HG02885 (cell line): ENCODE data around the gene IL6R.
"Not testable (repeated sequence)": the region's sequence is repeated elsewhere in the genome, so short reads cannot be mapped to it uniquely, and the experiment has no call there.

ENCODE experiments used
- ATAC-seq: cut with Tn5 transposase; IDR thresholded peaks from one replicate; pipeline ENCODE4 v1.9.1; 2021; ENCODE audit warnings: mild to moderate bottlenecking; ENCODE audit not compliant: unreplicated experiment, poor library complexity

IL6R gene

GRCh38 chr1:154404984-154405746, at the start of gene IL6R:
TSS of gene IL6R (plus strand) at chr1:154405343. CDS start at chr1:154405630, 287 bp downstream.
- ATAC-seq: peak; percentile 44

DNA sequence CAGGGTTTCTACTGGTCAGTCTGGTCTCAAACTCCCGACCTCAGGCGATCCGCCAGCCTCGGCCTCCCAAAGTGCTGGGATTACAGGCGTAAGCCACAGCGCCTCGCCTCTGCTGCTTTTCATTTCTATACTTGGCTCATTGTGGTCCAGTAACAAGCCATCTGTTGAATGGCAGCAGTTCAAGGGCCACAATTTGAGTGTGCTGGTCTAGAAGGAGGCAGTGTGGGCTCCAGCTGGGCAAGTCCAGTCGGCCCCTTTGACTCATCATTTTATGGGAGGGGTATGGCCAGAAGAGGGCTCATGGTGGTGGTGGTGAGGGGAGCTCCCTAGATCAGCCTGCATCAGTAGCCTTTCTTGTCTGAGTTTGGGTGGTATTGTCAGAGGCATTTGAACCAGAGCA, 46.6 kb upstream of the IL6R start:
- no peak for ATAC-seq

- ATAC-seq: no peak
These were observed 44.9 kb upstream of the IL6R start for GRCh38 chr1:154360288-154360687.

DNA sequence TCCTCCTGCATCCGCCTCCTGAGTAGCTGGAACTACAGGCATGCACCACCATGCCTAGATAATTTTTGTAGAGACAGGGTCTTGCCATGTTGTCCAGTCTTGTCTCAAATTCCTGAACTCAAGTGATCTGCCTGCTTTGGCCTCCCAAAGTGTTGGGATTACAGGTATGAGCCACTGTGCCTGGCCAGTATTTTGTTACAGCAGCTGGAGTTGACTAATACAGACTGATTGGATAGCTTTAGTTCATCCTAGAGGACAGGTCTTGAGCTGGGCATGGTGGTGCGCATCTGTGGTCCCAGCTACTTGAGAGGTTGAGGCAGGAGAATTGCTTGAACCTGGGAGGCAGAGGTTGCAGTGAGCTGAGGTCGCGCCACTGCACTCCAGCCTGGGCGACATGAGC, 44.3 kb upstream of the IL6R start:
- not testable (repeated sequence) for ATAC-seq

DNA sequence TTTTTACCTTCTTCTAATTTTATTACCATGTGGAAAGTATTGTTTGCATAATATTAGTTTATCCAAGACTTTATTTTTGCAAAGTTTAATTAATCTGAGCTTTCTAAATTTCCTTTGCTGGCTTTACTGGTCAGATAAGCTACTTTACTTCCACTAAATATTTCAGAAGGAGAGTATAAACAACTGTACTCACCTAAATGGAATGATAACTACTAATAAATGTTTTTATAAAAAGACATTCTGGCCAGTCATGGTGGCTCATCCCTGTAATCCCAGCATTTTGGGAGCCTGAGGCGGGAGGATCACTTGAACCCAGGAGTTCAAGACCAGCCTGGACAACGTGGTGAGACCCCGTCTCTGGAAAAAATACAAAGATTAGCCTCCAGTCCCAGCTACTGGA, 43.8 kb upstream of the IL6R start:
- no peak for ATAC-seq

- ATAC-seq: no peak
These were observed 33.7 kb upstream of the IL6R start for GRCh38 chr1:154371436-154371835.

DNA sequence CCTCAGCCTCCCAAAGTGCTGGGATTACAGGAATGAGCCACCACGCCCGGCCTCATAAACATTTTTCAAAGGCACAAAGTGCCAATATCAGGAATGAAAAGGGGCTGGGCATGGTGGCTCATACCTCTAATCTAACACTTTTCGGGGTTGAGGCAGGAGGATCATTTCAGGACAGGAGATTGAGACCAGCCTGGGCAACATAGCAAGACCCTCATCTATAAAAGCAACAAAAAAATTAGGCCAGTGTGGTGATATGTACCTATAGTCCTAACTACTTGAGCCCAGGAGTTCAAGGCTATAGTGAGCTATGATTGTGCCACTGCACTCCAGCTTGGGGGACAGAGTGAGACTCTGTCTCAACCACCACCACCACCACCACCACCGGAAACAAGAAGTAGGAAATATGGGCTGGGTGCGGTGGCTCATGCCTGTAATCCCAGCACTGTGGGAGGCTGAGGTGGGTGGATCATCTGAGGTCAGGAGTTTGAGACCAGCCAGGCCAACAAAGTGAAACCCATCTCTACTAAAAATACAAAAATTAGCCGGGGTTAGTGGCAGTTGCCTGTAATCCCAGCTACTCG, 31.3 kb upstream of the IL6R start:
- ATAC-seq: not testable (repeated sequence)

- ATAC-seq: no peak
These were observed 25.8 kb upstream of the IL6R start for GRCh38 chr1:154379301-154379700.

DNA sequence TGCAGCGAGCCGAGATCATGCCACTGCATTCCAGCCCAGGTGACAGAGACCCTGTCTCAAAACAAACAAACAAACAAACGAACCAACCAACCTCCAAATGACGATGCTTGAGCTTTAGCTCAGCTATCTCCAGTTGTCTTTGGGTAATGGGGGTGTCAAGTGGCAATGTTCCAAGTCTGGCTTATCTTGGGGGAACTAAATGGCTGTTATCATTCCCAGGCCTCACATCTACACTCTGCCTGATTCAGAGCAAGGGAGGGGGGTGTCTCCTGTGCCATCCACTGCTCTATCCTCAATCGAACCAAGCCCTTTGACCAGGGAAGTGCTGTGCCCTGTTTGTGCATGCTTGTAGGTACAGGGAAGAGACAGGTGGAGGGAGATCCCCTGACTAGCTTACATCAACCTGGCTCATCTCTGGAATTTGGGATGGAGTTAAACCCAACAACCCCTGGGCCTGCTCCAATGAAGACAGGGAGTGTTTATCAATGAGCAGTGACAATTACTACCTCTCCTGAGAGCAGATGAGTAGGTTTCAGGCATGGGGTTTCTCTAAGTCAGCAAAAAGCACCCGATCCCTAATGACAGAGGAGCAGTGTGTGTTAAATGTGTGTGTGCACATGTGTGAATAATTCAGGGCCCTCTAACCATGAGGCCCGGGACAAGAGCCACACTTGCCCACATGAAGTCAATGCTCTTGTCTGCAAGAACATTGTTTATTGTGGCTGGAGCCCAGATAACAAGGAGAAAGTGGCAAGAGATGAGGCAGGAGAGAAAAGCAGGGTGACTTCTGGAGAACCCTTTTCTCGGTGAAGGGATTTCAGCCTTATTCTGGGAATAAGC, 20.3 kb upstream of the IL6R start:
- ATAC-seq: no peak

DNA sequence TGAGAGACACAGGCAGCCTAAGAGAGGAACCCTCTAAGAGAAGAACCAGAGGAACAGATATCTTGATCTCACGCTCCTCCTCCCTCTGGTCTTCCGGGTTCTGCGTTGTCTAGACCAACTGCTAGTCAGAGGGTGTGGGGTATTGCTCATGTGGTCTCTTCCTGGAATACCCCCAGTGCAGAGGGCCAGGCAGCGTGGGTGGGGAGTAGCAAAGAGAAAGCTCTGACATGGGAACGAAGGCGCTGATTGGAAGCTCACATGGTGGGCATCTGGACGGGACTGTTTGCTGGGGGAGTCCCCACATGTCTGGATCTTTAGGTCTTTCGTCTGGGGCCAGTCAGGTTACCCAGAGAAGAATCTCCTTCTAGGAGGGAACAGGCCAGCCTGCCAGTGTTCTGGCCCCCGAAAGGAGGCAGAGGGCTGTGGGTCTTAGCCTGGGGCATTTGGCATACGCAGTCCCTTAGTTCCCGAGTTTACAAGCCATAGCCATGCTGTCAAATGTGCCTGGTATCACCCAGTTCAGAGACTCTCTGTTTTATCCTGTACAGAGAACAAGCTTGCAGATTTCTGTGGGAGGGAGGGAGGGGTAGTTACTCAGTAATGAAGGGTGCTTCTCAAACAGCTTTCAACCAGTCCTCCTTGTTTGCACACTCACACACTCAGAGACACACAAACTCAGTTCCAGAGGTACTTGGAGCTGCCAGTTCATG, 18.3 kb upstream of the IL6R start:
- ATAC-seq: peak; percentile 49

DNA sequence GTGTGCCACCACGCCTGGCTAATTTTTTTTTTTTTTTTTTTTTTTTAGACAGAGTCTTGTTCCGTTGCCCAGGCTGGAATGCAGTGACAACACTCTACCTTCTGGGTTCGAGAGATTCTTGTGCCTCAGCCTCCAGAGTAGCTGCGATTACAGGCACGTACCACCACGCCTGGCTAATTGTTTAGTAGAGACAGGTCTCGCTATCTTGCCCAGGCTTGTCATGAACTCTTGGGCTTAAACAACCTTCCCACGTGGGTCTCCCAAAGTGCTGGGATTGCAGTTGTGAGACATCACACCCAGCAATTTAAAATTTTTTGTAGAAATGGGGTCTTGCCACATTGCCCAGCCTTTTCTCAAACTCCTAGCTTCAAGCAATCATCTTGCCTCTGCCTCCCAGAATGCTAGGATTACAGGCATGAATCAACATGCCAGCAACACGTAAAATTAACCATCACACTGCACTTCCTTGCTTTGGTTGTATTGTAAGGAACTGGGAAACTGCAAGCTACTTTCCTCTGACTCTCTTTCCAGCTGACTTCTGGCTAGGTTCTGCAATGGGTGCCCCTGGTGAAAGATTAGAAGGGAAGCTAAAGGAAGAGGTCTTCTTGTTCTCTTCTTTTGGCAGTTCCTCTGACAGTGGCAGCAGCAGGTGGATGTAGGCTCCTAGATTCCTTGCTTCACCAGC, 13.9 kb upstream of the IL6R start:
- no peak for ATAC-seq

GRCh38 chr1:154398141-154398540, 7.0 kb upstream of the IL6R start:
- no peak for ATAC-seq

DNA sequence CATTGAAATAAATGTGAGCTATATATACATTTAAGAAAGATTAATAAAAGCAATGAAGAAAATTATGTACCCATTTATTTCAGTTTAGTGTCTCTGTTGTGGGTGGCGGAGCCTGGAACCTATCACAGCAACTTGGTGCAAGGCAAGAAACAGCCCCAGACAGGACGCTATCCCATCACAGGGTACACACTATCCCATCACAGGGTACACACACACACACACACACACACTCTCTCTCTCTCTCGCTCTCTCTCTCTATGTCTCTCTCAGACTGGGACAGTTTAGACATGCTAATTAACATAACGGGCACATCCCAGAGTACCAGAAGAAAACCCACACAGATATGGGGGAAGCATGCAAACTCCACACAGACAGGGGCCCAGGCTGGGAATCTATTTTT, 6.5 kb upstream of the IL6R start:
- no peak for ATAC-seq

DNA sequence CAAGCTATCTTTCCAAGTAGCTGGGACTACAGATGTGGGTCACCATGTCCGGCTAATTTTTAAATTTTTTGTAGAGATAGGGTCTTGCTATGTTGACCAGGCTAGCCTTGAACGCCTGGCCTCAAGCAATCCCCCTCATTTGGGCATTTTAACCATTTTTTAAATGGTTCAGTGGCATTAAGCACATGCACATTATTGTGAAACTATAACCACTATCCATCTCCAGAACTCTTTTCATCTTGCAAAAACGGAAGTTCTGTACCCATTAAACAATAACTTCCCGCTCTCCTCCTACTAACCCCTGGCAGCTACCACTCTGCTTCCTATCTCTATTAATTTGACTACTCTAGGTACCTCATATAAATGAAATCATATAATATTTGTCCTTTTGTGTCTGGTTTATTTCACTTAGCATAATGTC, 4.8 kb upstream of the IL6R start:
- no peak for ATAC-seq

DNA sequence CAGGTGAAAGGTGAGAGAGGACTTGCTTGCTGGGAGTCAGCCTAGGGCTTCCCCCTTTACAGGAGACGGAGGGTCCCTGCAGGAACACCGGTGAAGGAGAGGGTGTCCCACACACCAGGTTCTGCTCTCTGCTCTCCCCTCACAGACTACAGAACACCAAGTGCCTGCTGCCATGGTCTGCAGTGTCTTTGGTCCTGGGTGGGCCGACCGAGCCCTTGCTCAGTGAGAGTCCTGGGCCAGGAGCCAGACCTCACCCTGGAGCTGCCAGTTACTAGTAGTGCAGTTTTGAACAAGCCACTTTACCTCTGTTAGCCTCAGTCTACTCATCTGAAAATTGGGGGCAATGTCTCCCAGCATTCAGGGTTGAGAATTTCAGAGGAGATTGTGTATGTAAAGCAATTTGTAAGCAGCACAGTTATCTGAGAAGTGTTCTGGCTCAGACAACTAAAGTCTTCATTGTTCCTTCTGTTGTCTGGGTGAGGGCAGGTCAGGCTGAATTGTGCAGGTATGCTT, 2.7 kb upstream of the IL6R start:
- ATAC-seq: no peak

GRCh38 chr1:154403261-154403943, 1.7 kb upstream of the IL6R start:
- ATAC-seq: no peak

- ATAC-seq: no peak
These were observed 1.2 kb upstream of the IL6R start for GRCh38 chr1:154403983-154404382.

- ATAC-seq: no peak
These were observed 622 bp upstream of the IL6R start for GRCh38 chr1:154404511-154404931.
